ENCODE data around the gene KIF16B. TPM values are rescaled to one million over a fixed set of nuclear protein-coding genes. Genes with fewer than 3 reads are reported as not detected.

The KIF16B gene
- total RNA-seq, 1 experiment from 2014 or later: 7.6 TPM

DNA sequence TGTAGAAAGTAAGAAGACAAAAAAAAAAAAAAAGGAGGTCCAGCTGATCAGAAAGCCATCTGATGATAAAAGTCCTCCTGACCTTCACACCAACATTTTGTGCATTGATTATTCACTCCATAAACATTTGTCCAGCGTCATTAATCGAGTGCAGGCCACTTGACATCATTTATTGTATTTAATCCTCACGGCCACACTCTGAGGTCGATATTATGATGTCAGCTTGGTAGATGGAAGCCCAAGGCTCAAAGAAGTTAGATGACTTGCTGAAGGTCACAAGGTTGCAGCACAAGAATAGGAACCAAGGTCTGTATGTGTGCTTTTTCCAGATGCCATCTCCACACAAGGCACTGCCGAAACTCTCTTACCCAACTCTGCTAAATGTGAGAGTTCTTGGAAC lies 328.4 kb downstream of the KIF16B start:
- TF ChIP-seq GTF2I (CRISPR knock-in tag; conservative IDR thresholded peaks at IDR 0.05): no peak
- ChIA-PET POLR2A (no interaction called here), CTCF (no interaction called here)
- Mint-ChIP-seq H3K27me3 (ENCODE audit: low read depth) (no peaks in the 10 kb centered on the region), H3K36me3 (peaks cover 2% of the 10 kb centered on the region), H3K4me1 (no peaks in the 10 kb centered on the region), H3K4me3 (no peak overlapping the region), H3K27ac (no peak overlapping the region), H3K9me3 (peaks cover 8% of the 10 kb centered on the region)
- ATAC-seq (no peak), DNase-seq (ENCODE audit: low spot score) (no peak)

DNA sequence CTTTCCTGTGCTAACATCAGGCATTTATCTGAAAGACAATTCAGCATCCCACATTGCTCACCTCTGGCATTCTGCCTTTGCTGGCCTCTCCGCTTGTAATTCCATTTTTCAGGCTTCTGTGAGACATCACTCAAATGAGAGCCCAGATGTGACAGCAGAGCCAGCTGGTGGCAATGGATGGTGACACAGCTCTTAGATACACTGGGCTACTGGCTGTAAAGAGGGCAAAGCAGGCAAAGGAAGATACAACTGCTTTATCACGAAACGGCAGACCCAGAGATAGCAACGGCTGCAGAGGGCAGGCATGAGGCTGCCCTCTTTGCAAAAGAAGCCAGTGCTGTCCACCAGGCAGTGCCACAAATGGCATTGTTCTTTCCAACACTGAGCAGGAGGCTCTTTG lies 329.8 kb downstream of the KIF16B start:
- no peaks in the 10 kb centered on the region for H3K4me1 Mint-ChIP-seq
- H3K36me3 Mint-ChIP-seq: peaks cover 9% of the 10 kb centered on the region
- ChIA-PET POLR2A (no interaction called here), CTCF (no interaction called here)
- DNase-seq (ENCODE audit: low spot score) (no peak), ATAC-seq (no peak)
- no peak overlapping the region for H3K27ac Mint-ChIP-seq
- TF ChIP-seq, protein P1, sequence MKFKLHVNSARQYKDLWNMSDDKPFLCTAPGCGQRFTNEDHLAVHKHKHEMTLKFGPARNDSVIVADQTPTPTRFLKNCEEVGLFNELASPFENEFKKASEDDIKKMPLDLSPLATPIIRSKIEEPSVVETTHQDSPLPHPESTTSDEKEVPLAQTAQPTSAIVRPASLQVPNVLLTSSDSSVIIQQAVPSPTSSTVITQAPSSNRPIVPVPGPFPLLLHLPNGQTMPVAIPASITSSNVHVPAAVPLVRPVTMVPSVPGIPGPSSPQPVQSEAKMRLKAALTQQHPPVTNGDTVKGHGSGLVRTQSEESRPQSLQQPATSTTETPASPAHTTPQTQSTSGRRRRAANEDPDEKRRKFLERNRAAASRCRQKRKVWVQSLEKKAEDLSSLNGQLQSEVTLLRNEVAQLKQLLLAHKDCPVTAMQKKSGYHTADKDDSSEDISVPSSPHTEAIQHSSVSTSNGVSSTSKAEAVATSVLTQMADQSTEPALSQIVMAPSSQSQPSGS (CRISPR knock-in tag; IDR thresholded peaks at IDR 0.05; ENCODE audit: borderline replicate concordance, low read depth): no peak
- TF ChIP-seq, protein P2, sequence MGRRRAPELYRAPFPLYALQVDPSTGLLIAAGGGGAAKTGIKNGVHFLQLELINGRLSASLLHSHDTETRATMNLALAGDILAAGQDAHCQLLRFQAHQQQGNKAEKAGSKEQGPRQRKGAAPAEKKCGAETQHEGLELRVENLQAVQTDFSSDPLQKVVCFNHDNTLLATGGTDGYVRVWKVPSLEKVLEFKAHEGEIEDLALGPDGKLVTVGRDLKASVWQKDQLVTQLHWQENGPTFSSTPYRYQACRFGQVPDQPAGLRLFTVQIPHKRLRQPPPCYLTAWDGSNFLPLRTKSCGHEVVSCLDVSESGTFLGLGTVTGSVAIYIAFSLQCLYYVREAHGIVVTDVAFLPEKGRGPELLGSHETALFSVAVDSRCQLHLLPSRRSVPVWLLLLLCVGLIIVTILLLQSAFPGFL (CRISPR knock-in tag; IDR thresholded peaks at IDR 0.05; ENCODE audit: borderline replicate concordance): no peak
- TF ChIP-seq, protein P3, sequence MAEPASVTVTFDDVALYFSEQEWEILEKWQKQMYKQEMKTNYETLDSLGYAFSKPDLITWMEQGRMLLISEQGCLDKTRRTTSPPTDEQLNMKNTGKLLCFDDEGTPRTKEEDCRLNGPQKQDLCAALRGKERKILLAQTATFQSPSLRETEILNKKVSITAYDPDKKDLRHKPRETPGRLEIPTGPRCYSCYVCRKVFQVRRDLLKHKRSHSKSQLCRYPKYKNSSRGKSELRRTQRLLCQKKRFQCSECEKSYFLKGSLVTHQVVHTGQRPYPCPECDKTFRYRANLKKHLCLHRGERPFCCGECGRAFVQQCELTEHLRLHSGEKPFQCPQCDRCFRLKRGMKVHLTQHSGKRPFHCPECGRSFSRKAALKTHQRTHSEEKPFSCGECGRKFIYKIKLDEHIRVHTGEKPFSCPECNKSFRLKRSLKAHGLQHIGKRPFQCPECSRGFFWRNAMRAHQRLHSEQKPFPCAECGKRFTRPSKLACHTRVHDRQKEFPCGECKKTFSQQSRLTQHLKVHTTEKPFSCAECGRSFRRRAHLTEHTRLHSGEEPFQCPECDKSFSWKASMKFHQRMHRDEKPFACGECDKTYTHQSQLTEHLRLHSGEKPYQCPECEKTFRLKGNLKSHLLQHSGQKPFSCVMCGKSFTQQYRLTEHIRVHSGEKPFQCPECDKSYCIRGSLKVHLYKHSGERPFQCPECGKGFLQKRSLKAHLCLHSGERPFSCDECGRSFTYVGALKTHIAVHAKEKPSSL (CRISPR knock-in tag; conservative IDR thresholded peaks at IDR 0.05): no peak
- no peak for TF ChIP-seq ZNF396 (CRISPR knock-in tag; IDR thresholded peaks at IDR 0.05; ENCODE audit: borderline replicate concordance)
- no peak for TF ChIP-seq ETV6 (CRISPR knock-in tag; IDR thresholded peaks at IDR 0.05)
- no peak for TF ChIP-seq SMAD3 (CRISPR knock-in tag; IDR thresholded peaks at IDR 0.05; ENCODE audit: borderline replicate concordance)
- TF ChIP-seq HMGA2 (CRISPR knock-in tag; IDR thresholded peaks at IDR 0.05): no peak
- no peak for TF ChIP-seq FOXJ3 (CRISPR knock-in tag; IDR thresholded peaks at IDR 0.05; ENCODE audit: borderline replicate concordance)
- TF ChIP-seq JAZF1 (CRISPR knock-in tag; IDR thresholded peaks at IDR 0.05): no peak
- TF ChIP-seq KAT7 (CRISPR knock-in tag; IDR thresholded peaks at IDR 0.05; ENCODE audit: borderline replicate concordance): no peak
- TF ChIP-seq SMAD4 (CRISPR knock-in tag; IDR thresholded peaks at IDR 0.05): no peak
- TF ChIP-seq SOX15 (CRISPR knock-in tag; IDR thresholded peaks at IDR 0.05): no peak
- no peak for TF ChIP-seq ELF4 (CRISPR knock-in tag; IDR thresholded peaks at IDR 0.05; ENCODE audit: low read depth)
- TF ChIP-seq, protein P4, sequence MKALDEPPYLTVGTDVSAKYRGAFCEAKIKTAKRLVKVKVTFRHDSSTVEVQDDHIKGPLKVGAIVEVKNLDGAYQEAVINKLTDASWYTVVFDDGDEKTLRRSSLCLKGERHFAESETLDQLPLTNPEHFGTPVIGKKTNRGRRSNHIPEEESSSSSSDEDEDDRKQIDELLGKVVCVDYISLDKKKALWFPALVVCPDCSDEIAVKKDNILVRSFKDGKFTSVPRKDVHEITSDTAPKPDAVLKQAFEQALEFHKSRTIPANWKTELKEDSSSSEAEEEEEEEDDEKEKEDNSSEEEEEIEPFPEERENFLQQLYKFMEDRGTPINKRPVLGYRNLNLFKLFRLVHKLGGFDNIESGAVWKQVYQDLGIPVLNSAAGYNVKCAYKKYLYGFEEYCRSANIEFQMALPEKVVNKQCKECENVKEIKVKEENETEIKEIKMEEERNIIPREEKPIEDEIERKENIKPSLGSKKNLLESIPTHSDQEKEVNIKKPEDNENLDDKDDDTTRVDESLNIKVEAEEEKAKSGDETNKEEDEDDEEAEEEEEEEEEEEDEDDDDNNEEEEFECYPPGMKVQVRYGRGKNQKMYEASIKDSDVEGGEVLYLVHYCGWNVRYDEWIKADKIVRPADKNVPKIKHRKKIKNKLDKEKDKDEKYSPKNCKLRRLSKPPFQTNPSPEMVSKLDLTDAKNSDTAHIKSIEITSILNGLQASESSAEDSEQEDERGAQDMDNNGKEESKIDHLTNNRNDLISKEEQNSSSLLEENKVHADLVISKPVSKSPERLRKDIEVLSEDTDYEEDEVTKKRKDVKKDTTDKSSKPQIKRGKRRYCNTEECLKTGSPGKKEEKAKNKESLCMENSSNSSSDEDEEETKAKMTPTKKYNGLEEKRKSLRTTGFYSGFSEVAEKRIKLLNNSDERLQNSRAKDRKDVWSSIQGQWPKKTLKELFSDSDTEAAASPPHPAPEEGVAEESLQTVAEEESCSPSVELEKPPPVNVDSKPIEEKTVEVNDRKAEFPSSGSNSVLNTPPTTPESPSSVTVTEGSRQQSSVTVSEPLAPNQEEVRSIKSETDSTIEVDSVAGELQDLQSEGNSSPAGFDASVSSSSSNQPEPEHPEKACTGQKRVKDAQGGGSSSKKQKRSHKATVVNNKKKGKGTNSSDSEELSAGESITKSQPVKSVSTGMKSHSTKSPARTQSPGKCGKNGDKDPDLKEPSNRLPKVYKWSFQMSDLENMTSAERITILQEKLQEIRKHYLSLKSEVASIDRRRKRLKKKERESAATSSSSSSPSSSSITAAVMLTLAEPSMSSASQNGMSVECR (CRISPR knock-in tag; IDR thresholded peaks at IDR 0.05; ENCODE audit: borderline replicate concordance): no peak
- TF ChIP-seq, protein P5, sequence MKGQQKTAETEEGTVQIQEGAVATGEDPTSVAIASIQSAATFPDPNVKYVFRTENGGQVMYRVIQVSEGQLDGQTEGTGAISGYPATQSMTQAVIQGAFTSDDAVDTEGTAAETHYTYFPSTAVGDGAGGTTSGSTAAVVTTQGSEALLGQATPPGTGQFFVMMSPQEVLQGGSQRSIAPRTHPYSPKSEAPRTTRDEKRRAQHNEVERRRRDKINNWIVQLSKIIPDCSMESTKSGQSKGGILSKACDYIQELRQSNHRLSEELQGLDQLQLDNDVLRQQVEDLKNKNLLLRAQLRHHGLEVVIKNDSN (CRISPR knock-in tag; IDR thresholded peaks at IDR 0.05): no peak
- TF ChIP-seq CBFB (CRISPR knock-in tag; IDR thresholded peaks at IDR 0.05; ENCODE audit: low read depth): no peak
- TF ChIP-seq, protein P6, sequence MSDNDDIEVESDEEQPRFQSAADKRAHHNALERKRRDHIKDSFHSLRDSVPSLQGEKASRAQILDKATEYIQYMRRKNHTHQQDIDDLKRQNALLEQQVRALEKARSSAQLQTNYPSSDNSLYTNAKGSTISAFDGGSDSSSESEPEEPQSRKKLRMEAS (CRISPR knock-in tag; IDR thresholded peaks at IDR 0.05): no peak
- TF ChIP-seq, protein P7, sequence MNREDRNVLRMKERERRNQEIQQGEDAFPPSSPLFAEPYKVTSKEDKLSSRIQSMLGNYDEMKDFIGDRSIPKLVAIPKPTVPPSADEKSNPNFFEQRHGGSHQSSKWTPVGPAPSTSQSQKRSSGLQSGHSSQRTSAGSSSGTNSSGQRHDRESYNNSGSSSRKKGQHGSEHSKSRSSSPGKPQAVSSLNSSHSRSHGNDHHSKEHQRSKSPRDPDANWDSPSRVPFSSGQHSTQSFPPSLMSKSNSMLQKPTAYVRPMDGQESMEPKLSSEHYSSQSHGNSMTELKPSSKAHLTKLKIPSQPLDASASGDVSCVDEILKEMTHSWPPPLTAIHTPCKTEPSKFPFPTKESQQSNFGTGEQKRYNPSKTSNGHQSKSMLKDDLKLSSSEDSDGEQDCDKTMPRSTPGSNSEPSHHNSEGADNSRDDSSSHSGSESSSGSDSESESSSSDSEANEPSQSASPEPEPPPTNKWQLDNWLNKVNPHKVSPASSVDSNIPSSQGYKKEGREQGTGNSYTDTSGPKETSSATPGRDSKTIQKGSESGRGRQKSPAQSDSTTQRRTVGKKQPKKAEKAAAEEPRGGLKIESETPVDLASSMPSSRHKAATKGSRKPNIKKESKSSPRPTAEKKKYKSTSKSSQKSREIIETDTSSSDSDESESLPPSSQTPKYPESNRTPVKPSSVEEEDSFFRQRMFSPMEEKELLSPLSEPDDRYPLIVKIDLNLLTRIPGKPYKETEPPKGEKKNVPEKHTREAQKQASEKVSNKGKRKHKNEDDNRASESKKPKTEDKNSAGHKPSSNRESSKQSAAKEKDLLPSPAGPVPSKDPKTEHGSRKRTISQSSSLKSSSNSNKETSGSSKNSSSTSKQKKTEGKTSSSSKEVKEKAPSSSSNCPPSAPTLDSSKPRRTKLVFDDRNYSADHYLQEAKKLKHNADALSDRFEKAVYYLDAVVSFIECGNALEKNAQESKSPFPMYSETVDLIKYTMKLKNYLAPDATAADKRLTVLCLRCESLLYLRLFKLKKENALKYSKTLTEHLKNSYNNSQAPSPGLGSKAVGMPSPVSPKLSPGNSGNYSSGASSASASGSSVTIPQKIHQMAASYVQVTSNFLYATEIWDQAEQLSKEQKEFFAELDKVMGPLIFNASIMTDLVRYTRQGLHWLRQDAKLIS (CRISPR knock-in tag; IDR thresholded peaks at IDR 0.05; ENCODE audit: borderline replicate concordance): no peak
- no peak for TF ChIP-seq MXD4 (CRISPR knock-in tag; IDR thresholded peaks at IDR 0.05; ENCODE audit: borderline replicate concordance)
- TF ChIP-seq JUN (CRISPR knock-in tag; IDR thresholded peaks at IDR 0.05): no peak
- no peaks in the 10 kb centered on the region for H3K27me3 Mint-ChIP-seq (ENCODE audit: low read depth)
- H3K4me3 Mint-ChIP-seq: no peak overlapping the region
- H3K9me3 Mint-ChIP-seq: peaks cover 23% of the 10 kb centered on the region

All from WTC11 (cell line).